ENCODE data around the gene KCNIP1.

The KCNIP1 gene

DNA sequence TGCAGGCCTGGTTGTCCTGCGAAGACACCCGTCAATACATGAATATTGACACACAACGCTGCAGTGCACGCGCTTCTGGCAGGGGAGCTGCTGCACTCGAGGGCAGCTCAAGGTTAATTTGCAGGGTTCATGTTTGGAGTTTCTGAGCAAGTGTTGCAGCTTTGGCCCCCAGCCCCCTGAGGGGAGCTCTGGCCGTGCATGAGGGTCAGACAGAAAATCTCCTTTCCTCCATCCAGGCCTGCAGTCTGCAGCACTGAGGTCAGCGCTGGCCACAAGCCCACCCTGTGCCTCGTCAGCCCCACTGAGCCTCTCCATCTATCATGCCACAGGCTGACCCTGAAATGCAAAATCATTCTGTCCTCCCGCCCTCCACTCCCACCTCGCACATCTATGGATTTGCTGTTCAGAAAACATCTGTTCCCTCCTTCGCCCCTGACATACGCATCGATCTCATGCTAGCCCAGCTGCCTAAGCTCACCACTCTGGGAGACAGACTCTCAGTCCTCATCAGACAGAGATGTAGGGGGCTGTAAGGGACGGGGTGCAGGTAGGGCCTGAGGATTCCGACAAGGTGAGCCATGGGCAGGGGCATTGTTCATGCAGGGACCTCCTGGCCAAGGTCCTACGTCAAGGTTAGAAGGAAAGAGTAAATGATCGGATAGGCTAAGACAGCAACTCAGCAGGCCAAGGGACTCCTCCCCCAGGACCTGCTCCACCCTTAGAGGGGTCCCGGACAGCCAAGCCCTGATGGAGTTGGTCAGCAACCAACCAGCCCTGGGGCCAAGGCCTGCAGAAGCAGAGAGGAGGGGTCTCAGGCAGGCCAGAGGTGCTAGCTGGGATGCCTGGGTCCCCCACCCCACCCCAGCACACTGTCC is 125.1 kb downstream of the KCNIP1 start:
- DNase-seq (ENCODE audit: low read depth): no peak

DNA sequence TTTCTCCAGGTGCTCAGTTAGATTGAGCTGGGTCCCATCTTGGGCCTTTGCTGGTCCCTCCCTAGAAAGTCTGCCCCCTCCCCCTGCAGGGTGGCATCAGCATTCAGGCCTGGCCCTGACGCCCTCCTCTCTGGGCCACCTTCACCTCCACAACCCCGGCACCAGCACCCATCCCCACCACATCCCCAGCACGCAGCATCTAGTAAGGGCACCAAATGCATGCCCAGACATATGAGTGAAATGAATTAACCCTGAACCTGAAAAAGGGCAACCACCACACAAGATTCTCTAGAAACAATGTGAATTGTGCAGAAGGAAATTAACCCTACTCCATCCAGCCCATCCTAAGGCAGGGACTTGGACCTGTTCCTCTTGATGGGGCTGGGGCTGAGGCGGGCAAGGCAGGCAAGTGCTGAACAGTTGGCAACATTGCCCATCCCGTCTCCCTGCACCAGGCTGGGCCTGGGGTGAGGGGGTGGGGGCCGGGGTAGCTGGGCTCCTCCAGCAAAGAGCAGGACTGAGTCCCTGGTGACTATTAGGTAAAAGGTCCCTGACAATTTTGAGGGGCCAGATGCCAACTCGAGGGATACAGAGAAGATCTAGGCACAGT is 125.9 kb downstream of the KCNIP1 start:
- DNase-seq (ENCODE audit: low read depth): no peak

DNA sequence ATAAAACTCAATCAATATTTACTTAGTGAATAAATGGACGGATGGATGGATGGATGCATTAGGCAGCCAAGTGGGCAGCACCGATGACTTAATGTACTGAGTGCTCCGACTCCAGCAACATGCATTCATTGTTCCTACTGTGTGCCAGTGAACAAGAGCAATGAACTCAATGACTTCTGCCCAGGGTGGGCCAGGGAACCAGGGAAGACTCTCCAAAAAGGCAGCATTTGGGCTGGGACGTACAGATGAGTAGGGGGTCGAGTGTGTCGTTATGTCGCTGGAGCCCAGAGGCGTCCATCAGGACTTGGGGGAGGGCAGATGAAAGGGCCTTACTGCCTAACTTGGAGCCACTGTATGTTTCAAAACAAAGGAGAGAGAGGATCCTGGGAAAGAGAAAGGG is 126.4 kb downstream of the KCNIP1 start:
- no peak for DNase-seq (ENCODE audit: low read depth)

DNA sequence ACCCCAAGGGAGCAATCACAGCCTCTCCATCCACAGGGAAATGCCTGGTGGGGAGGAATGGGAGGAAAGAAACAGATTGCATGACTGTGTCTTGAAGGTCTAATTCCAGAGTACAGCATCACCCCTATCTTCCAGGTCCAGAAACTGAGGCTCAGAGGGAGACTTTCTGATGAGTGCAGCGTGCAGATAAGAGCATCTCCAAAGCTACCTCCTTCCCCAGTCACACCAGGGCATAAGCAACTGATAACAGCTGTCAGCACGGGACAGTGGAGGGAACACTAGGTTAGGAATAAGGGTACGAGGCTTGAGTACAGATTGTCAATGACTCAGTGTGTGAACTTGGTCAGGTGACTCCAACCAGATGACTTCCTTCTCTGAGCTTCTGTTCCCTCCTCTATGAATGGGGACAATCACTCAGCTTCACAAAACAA is 126.9 kb downstream of the KCNIP1 start:
- no peak for DNase-seq (ENCODE audit: low read depth)

DNA sequence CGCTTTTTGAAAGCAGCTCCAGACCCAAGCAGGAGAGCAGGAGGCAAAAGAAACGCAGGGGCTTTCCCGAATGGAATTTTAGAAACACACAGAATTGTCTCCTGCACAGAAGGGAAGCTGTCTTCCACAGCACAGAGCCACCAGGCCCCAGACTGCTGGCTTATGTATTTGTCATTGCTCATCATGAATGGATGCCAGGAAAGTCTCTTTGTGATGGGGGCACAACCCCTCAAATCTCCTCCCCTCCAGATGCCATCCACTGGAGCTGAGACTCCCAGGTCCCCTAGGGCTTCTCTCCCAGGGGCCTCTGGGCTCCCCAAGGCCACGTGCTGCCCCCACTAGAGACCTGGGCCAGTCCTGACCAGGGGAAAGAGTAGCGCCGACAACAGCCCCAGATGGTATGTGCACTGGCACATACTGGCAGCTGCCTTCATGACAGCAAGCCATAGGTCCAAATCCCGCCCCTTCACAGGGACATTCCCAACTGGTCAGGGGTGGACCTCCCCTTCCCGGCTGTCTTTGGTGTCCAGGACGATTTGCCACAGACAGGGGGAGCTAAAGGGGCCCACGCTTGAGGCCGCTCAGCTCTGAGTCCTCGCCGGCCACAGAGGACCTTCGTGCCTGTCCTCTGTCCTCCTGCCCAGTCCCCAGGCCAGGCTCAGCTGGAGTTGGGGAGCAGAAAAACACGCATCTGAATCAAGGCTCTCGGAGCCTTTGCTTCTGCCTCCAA is 127.8 kb downstream of the KCNIP1 start:
- DNase-seq (ENCODE audit: low read depth): peak; percentile 20

DNA sequence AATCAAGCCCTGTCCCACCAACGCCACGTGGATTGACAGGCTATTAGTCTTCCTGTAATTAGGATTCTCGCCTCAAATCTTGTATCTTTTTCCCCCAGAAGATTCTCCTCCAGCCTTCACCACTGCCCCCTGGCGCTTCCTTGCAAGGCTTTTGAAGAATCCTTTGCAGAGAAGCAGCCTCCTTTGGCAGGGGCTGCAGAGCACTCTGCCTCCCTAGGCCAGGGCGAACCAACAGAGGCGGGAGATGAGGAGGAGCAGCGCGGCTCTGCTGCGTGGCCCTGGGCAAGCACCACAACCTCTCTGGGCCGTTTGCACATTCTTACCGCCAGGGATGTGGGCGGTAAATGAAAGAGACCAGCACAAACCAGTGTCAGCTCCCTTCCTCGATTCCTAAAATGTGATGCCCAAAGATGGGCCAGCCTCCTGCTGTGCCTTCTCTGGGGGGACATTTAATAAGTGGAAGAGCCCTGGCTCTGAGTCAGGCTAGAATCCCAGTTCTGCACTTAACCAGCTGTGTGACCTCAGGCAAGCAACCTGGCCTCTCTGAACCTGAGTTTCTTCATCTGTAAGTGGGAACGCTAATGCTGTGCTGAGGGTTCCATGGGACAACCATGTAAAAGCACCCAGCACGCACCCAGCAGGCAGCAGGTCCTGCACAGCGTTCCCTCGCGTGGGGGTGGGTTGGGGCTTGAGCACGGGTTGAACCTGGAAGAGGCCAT is 128.6 kb downstream of the KCNIP1 start:
- peak; percentile 8 for DNase-seq (ENCODE audit: low read depth)

DNA sequence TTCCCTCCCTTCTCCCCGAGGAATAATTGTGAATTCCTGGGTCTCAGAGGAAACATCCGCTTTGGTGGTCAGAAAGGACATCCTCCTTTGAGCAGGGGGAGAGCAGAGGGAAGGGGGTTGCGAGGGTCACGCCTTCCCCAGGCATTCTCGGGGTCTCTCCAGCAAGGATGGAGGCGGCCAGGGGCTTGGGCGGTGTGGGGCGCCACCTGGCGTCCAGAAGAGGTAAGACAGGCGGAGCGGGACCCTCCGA is 129.1 kb downstream of the KCNIP1 start:
- no peak for DNase-seq (ENCODE audit: low read depth)

DNA sequence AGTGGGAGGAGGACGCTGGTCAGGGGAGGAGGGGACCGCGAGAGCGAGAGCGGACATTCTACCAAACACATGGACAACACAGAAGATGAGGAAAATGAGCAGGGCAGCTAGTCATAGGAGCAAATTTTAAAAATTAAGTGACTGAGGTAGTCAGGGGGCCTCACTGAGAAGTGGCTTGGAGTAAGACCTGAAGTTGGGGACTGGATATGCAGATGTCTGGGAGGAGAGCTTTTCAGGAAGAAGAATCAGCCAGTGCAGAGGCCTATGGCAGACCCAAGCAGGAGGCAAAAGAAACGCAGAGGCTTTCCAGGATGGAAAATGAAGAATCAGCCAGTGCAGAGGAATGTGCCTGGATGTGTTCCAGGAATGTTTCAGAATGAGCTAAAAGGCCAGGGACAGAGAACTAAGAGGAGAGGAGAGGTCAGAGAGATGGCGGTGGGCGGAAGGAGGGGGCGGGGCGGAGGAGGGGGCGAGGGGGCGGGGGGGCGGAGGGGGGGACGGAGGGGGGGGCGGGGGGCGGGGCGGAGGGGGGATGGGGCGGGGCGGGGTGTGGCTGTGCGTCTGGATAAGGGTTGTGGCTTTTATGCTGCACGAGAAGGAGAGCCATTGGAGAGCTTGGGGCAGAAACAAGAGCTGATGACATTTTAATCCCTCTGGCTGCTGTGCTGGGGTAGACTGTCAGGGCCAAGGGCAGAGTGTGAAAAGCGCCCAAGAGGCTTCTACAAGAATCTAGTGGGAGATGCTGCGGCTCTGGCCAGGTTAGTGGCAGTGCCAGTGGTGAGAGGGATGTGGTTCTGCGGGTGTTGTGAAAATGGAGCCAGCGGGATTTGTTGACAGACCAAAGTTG is 129.6 kb downstream of the KCNIP1 start:
- DNase-seq (ENCODE audit: low read depth): peak; percentile 75

DNA sequence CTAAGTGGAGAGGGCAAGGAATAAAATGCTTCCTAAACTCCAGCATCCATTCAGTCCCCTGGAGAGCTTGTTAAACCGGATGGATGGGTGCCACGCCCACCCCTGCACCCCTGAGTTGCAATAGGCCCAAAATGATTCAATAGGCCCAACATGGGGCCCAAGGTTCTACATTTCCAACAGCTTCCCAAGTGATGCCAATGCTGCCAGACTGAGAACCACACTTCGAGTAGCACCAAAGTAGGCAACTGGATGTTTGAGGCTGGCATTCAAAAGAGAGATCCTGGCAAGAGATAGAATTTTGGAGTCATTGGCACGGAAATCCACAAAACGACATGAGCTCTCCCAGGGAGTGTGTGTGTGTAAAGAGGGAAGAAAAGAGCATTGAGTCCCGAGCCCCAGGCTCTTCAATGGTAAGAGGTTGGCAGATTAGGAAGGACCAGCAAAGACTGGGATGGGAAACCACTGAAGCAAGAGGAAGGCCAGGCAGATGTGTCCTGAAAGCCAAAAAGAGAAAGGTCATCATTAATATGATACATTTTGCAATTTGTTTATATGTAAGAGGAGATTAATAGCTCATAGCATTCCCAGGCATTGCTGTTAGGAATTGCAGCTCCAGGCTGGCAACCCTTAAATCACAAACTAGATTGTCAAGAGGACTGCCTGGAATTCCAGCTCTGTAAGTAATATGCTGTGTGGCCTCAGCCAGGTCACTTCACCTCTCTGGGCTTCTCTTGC is 130.6 kb downstream of the KCNIP1 start:
- DNase-seq (ENCODE audit: low read depth): no peak

DNA sequence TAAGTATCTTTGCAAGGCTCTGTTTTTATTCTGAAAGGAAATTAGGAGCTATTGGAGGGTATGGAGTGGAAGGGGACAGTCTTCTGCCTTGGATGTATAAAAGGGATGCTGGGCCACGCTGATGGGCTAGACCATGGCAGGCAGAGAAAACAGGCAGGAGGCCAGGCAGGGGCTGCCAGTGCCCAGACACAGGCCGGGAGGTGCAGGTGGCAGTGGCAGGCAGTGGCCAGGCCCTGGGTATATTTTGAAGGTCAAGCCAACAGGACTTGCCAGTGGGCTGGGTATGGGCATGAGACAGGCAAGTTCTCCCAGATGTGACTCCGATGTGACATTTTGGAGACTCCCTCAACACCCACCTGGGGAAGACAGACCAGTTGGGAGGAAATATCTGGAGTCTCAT is 131.9 kb downstream of the KCNIP1 start:
- no peak for DNase-seq (ENCODE audit: low read depth)

DNA sequence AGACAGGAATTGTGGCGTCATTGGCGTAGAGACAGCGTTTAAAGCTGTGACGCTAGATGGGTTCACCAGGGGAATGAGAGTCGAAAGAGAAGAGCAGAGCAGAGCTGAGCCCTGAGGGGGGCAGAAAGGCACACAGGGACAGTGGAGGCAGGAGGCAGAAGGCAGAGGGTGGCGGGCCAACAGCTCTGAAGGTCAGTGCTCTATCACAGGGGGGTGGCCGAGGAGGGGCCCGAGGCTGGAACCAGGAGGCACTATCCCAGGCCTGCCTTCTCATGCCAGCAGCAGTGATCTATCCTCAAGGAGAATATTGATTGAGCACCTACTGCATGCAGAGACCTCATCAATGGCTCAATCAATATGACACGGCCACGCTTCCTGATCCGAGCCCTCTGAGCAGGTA is 132.4 kb downstream of the KCNIP1 start:
- DNase-seq (ENCODE audit: low read depth): no peak

DNA sequence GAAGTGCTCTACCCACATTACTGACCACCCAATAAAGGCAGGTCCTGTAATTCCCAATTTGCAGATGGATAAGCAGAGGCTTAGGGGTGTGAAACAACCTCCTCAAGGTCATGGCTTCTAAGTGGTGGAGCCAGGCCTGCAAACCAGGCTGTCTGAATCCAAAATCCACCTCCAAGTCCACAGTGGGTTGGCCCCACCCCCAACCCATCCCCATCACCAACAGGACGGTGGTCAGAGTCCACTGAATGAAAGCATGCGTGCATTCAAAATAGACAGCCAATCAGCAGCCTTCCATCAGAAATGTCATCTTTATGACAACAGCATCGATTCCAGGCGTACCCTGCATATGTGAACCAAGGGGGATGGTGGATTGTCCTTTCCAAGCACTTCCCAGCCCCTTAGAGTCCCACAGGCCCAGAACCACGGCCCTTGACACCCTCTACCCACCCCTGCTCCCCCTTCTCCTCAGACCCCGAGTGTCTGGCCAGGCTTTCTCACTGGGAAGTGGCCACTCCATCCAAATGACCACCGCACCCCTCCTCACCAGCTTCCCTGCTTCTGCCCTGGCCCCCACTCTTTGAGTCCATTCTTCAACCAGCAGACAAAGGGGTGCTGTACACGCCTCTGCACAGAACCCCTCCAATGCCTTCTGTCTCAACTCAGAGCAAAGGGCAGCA is 133.1 kb downstream of the KCNIP1 start:
- no peak for DNase-seq (ENCODE audit: low read depth)

DNA sequence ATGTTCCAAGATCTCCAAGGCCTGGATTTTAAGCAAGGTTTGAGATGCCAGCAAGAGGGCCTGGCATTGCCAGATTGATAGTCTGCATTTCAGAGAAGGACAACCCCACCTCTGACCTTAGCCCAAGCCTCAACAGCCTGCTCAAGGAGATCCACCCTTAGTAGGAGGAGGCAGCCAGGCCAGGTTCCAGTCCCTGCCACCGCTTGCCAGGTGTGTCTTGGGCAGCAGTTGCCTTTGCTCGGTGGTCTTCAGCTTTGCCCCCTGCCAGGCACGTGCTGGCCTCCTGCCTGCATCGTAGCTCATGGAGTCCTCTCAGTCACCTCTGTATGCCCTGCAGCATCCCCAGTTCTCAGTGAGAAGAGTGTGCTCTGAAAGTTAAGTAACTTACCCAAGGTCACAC is 134.2 kb downstream of the KCNIP1 start:
- DNase-seq (ENCODE audit: low read depth): no peak

DNA sequence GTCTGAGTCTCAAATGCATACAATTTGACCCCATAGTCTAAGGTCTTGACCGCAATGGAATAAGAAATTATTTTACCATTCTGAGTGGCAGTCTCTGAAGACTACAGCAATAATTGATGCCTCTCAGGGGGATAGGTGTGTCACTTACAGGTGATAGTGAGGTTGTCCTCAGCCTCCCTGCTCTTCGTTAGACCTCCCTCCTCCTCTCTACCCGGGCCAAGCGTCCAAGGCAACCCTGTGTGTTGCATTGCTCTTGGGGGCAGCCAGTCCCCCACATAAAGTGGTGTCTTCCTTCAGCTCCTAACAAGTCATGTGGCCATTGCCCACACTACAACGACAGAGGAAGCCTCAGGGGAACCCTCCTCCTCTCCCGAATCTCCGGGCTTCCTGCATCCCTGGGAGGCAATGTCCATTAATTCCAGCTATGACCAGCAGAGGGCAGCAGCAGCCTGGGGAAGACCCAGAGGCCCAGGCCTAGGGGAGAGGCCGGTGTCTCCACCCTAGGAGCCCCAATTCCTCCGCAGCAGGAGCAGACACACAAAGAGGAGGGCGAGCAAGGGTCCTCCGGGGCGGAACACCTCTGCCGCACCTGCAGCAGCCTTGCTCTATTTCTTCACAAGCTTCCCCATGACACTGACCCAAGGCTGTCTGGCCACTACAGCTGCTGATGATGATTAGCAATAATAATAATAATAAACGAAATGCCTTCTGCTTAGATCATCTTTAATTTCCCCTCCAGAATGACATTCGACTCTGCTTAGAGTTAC is 134.8 kb downstream of the KCNIP1 start:
- DNase-seq (ENCODE audit: low read depth): peak; percentile 70

DNA sequence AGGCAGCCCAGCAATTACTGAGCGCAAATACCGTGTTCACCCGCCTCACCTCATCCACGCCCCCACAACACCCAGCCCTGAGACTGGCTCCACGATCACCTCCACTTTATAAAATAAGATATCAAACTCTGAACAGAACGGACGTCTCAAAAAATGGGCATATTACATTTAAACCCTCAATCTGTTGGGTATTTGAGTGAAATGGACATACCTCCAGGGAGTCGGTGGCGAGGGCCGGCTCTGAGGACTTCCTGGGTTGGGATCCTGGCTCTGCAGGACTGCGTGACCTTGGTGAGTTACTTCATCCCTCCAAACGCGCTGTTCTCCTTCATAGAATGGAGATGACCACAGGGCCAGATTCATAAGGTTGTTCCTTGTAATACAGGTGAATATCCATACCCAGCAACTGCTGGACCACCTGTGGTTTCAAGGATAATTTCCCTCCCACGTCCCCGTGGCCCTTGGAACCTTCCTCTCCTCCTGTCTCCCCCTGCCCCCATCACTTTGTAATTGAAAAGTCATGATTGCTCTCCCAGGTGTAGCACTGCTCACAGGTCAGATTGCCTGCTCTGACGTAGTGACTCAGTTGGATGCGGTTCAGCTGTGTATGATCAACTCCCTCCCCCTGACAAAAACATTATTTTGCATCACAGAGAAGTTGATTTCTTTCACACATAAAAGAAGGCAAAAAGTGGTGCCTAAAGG is 135.6 kb downstream of the KCNIP1 start:
- no peak for DNase-seq (ENCODE audit: low read depth)

DNA sequence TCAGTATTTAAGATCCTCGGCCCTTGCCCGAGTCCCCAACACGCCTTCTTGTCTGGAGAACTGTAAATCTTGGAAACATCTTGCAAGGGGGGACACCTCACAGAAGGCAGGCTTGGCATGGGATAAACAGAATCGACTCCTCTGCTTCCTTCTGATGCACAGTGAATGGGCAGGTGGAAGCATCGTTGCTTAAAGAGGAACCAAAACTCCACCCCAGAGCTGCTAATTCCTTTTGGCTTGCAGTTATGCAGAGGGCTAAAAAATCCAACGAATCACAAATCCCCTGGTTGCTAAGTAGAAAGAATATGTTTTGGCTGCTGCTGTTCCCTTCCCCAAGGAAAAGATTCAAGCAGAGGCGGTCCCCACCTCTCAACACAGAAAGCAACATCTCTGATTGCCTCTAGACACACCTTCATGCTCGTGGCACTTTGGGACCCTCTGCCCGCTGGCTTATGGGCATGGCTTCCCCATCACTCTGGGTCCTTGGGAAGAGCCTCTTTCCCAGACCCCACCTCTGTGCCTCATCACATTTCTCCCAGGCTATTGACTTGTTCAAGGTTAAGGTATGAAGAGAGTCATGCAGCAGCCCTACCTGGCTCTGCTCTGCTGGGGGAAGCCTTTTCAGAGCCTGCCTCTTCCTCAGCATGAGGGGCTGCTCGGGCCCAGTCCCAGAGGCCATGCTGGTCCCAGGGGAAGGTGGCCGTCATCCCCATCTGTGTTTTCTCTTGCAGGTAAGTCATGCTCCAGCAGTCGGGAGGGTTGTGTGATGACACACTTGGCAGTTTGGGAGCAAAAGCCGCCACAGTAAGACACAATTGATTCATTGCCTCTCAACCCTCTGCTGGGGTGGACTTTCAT is 137.1 kb downstream of the KCNIP1 start:
- DNase-seq (ENCODE audit: low read depth): no peak

DNA sequence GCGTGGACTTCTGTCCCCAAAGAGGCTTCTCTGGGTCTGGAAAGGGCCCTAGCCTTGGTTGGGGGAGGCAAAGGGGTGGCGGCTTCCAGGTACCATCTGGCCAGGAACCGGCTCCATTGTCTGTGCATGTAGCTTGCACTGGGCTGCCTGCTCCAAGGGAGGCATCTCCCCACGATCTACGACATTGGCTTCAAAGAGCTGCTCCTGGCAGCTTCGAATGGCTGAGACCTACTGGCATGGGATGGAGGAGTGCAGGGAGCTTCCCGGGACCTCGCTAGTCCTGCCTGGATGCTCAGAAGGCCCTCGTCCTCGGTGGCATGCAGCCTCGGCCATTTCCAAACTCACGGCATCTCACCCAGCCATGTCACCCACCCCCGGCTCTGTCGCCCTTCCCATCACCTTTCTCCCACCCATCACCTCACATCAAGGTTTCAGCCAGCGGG is 137.8 kb downstream of the KCNIP1 start:
- no peak for DNase-seq (ENCODE audit: low read depth)
